Sigmoid colon (tissue), 4 donors: ENCODE measurements around the gene ESR1.

Experiments
- CTCF ChIP-seq, 4 experiments: fragments of 450-650 bp in 3 of 4; fragments of 200-600 bp in 1 of 4; IDR thresholded peaks; one replicate each; pipeline ENCODE4 v1.5.1; 2016 to 2019; ENCODE audit warnings: antibody characterized with exemption in 4 of 4, mild to moderate bottlenecking in 3 of 4, moderate library complexity in 2 of 4
- EP300 ChIP-seq, 4 donors: sonication (generic); formaldehyde crosslinking; IDR thresholded peaks; one replicate each; pipeline ENCODE4 v1.6.1; 2017; ENCODE audit warnings: antibody characterized with exemption in 4 of 4
- POLR2A ChIP-seq, 2 donors: fragments of 450-650 bp; IDR thresholded peaks; one replicate each; pipeline ENCODE4 v1.6.1; 2016; ENCODE audit warnings: antibody characterized with exemption in 2 of 2, mild to moderate bottlenecking in 2 of 2, moderate library complexity in 2 of 2
- POLR2AphosphoS5 ChIP-seq, 4 donors: sonication (generic); formaldehyde crosslinking; IDR thresholded peaks; one replicate each; pipeline ENCODE4 v1.6.1; 2017; ENCODE audit warnings: antibody characterized with exemption in 4 of 4

GRCh38 chr6:152034631-152035030, 227.1 kb downstream of the ESR1 start:
- TF ChIP-seq POLR2A (IDR thresholded peaks at IDR 0.05), result no peak
- no peak for TF ChIP-seq CTCF (IDR thresholded peaks at IDR 0.05)
- no peak for TF ChIP-seq EP300 (IDR thresholded peaks at IDR 0.05)
- no peak for TF ChIP-seq POLR2AphosphoS5 (IDR thresholded peaks at IDR 0.05)
